ENCODE measurements around the gene UBASH3B. TPM values are rescaled to one million over a fixed set of nuclear protein-coding genes. Genes with fewer than 3 reads are reported as not detected.

UBASH3B gene
- total and polyA plus RNA-seq, 11 donors, result 0.72 to 19.0 (median 1.7) TPM

DNA sequence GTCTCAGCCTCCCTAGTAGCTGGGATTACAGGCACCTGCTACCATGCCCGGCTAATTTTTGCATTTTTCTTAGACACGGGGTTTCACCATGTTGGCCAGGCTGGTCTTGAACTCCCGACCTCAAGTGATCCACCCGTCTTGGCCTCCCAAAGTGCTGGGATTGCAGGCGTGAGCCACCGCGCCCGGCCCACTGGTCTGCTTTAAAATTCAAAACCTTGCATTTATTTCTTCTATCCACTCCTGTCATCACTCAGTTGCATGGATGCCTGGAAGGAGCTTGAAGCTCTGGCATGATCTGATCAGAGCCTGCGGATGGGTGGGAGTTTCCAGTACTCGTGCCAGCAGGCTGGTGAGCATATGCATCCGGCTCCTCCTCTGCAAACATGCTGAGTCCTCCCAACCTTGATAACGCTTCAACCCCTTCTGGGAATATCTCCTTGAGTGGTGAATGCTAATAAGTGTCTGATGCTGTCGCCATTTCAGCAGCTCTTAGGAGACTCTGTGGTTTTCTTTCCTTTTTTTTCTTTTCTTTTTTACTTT, 39.6 kb downstream of the UBASH3B start:
- Histone ChIP-seq H3K9me3 (no peaks in the 10 kb centered on the region), H3K4me3 (no peak overlapping the region), H3K4me1 (peaks cover 0 to 54% (median 12%) of the 10 kb centered on the region in 12 donors), H3K36me3 (no peaks in the 10 kb centered on the region), H3K27ac (no peak overlapping the region), H3K27me3 (no peaks in the 10 kb centered on the region)
- TF ChIP-seq POLR2A (IDR thresholded peaks at IDR 0.05), result no peak
- TF ChIP-seq, protein P1, sequence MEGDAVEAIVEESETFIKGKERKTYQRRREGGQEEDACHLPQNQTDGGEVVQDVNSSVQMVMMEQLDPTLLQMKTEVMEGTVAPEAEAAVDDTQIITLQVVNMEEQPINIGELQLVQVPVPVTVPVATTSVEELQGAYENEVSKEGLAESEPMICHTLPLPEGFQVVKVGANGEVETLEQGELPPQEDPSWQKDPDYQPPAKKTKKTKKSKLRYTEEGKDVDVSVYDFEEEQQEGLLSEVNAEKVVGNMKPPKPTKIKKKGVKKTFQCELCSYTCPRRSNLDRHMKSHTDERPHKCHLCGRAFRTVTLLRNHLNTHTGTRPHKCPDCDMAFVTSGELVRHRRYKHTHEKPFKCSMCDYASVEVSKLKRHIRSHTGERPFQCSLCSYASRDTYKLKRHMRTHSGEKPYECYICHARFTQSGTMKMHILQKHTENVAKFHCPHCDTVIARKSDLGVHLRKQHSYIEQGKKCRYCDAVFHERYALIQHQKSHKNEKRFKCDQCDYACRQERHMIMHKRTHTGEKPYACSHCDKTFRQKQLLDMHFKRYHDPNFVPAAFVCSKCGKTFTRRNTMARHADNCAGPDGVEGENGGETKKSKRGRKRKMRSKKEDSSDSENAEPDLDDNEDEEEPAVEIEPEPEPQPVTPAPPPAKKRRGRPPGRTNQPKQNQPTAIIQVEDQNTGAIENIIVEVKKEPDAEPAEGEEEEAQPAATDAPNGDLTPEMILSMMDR (IDR thresholded peaks at IDR 0.05), result no peak
- intact Hi-C loops (cut with DNase I), result loop anchor here in 1 of 10 donors (10.0 kb wide), 1 partner anchor 50 kb away; no protein-coding TSS in a partner anchor
- ATAC-seq (no peak), DNase-seq (no peak)
- WGBS, 4 donors, result 88 to 93% (median 90%) methylated on average over 13 of the region's 13 CpGs

DNA sequence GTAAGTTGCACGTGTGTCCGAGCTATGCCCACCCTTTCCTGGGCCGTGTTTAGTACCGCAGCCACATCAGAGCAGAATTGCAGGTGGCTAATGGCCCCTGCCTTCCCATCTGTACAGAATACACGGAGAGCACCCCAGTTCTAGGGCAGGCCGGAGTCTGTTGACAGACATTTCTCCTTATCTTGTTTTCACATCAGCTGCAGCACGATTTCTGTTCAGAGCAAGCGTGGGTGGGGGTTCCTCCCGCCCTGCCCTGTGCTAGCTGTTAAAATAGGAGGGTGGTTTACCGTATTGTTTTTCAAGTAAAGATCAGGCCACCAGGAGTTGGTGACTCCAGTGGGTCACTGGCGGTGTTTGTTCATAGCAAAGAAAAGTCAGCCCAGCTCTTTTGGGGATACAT, 41.1 kb downstream of the UBASH3B start:
- TF ChIP-seq POLR2A (IDR thresholded peaks at IDR 0.05), result no peak
- TF ChIP-seq, protein P1 (IDR thresholded peaks at IDR 0.05), result no peak
- no peaks in the 10 kb centered on the region for H3K36me3 ChIP-seq
- H3K4me3 ChIP-seq, result no peak overlapping the region
- WGBS, 4 donors, result 74 to 87% (median 83%) methylated on average over 11 of the region's 11 CpGs
- H3K4me1 ChIP-seq, result peaks cover 0 to 40% (median 7%) of the 10 kb centered on the region in 12 donors
- H3K27me3 ChIP-seq, result no peaks in the 10 kb centered on the region
- intact Hi-C loops (cut with DNase I), result loop anchor here in 1 of 10 donors (10.0 kb wide), 1 partner anchor 48 kb away; no protein-coding TSS in a partner anchor
- H3K9me3 ChIP-seq, result no peaks in the 10 kb centered on the region
- ATAC-seq, result no peak
- peak overlapping the region in 1 of 12 donors; percentile 77 for H3K27ac ChIP-seq
- DNase-seq, result no peak

DNA sequence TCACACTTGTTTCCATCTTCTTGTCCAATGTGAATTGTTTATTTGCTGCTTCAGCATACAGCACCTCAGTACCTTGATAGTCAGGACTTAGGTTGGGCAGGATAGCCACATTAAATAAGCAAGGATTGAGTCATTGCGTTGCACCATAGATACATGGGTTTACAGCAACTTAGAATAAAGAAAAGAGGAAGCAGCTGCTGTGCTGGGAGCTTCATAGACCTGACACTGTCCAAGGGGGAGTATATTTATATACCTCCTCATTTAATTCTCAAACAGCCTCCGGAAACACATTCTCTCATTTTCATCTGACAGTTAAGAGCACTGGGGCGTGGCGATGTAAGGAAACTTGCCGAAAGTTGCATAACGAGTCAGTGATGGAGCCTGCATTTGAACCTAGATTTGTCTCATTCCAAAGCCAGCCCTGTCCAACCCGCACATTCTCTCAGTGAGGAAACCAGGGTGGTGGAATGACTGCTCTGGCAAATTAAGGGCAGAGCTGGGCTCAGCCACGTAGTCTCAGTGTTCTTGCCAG, 42.2 kb downstream of the UBASH3B start:
- peaks cover 0 to 31% (median 0%) of the 10 kb centered on the region in 12 donors for H3K4me1 ChIP-seq
- WGBS, 4 donors, result 76 to 90% (median 85%) methylated on average over 8 of the region's 8 CpGs
- TF ChIP-seq, protein P1 (IDR thresholded peaks at IDR 0.05), result no peak
- no peaks in the 10 kb centered on the region for H3K9me3 ChIP-seq
- H3K27ac ChIP-seq, result peak overlapping the region in 1 of 12 donors; percentile 77
- DNase-seq (no peak), ATAC-seq (peak in 3 of 4 donors; percentile 56 to 75 (median 57))
- intact Hi-C loops (cut with DNase I), result loop anchor here in 1 of 10 donors (10.0 kb wide), 1 partner anchor 47 kb away; no protein-coding TSS in a partner anchor
- H3K27me3 ChIP-seq, result no peaks in the 10 kb centered on the region
- no peak overlapping the region for H3K4me3 ChIP-seq
- no peaks in the 10 kb centered on the region for H3K36me3 ChIP-seq

DNA sequence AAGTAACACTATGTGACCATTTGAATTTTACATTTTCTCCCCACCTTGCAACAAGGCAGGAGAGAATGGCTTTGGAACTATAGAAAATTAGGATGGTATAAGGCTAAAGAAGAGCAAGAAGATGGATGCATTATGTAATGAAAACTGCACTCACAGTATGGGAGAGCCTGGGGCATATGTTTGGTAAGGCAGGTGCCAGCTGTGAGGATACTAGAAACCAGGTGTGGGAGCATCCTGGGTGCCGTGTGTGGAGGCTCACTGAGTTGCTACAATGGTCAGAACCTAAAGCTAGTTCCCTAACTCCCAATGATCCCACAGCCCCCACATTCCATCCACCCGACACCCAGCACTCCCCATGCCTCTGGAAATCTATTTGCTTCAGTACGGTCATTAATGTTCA, 42.9 kb downstream of the UBASH3B start:
- no peak for DNase-seq
- H3K27me3 ChIP-seq, result no peaks in the 10 kb centered on the region
- no peak for ATAC-seq
- no peak overlapping the region for H3K4me3 ChIP-seq
- no peaks in the 10 kb centered on the region for H3K36me3 ChIP-seq
- intact Hi-C loops (cut with DNase I), result loop anchor here in 1 of 10 donors (10.0 kb wide), 1 partner anchor 46 kb away; no protein-coding TSS in a partner anchor
- 85 to 94% (median 88%) methylated on average over 3 of the region's 3 CpGs for WGBS, 4 donors
- TF ChIP-seq, protein P1 (IDR thresholded peaks at IDR 0.05), result no peak
- no peak for TF ChIP-seq POLR2A (IDR thresholded peaks at IDR 0.05)
- peaks cover 0 to 30% (median 0%) of the 10 kb centered on the region in 12 donors for H3K4me1 ChIP-seq
- H3K9me3 ChIP-seq, result no peaks in the 10 kb centered on the region
- peak overlapping the region in 1 of 12 donors; percentile 77 for H3K27ac ChIP-seq
